Measurements from ENCODE around the gene PPP1R15B.

PPP1R15B gene

GRCh38 chr1:204366759-204367158 is 44.9 kb downstream of the PPP1R15B start:
- peak in 3 of 4 experiments; percentile 10 to 42 (median 32) for DNase-seq

- DNase-seq, result peak; percentile 80 to 86 (median 84)
These were observed 48.1 kb downstream of the PPP1R15B start for GRCh38 chr1:204363335-204364114.

GRCh38 chr1:204362984-204363334 is 48.7 kb downstream of the PPP1R15B start:
- DNase-seq, result no peak

GRCh38 chr1:204361781-204362180 is 49.8 kb downstream of the PPP1R15B start:
- DNase-seq, result no peak

- DNase-seq, result peak in 1 of 4 experiments; percentile 13
These were observed 50.3 kb downstream of the PPP1R15B start for GRCh38 chr1:204361341-204361771.

GRCh38 chr1:204360314-204360713 is 51.3 kb downstream of the PPP1R15B start:
- DNase-seq, result no peak

GRCh38 chr1:204359474-204360255 is 52.0 kb downstream of the PPP1R15B start, which contains the start of gene PLEKHA6:
PLEKHA6 (minus strand) TSS chr1:204359929; CDS start chr1:204273727, 86,202 bp downstream.
- peak in 1 of 4 experiments; percentile 32 for DNase-seq

GRCh38 chr1:204359131-204359473 is 52.5 kb downstream of the PPP1R15B start:
- no peak for DNase-seq

- DNase-seq, result no peak
These were observed 53.0 kb downstream of the PPP1R15B start for GRCh38 chr1:204358605-204359004.

- peak; percentile 64 to 79 (median 74) for DNase-seq
These were observed 53.8 kb downstream of the PPP1R15B start for GRCh38 chr1:204357551-204358490.

- DNase-seq, result no peak
These were observed 54.6 kb downstream of the PPP1R15B start for GRCh38 chr1:204356997-204357396.

- no peak for DNase-seq
These were observed 55.7 kb downstream of the PPP1R15B start for GRCh38 chr1:204355913-204356312.

GRCh38 chr1:204354579-204354978 is 57.0 kb downstream of the PPP1R15B start:
- DNase-seq, result no peak
